Central memory CD8-positive, alpha-beta T cell (primary cell): ENCODE measurements around the gene LHFPL5.

ENCODE experiments used
- ATAC-seq: fragments of 150-1000 bp; cut with Tn5 transposase; replicated peaks from 2 replicates; pipeline ENCODE4 v1.10.0; 2022; ENCODE audit warnings: mild to moderate bottlenecking, moderate FRiP score, moderate number of reproducible peaks; ENCODE audit not compliant: poor library complexity, severe bottlenecking; ENCODE audit errors: extremely low read depth
- DNase-seq, 2 donors: peaks; one replicate each; pipeline ENCODE4 v3.0.0; 2021; ENCODE audit warnings: low spot score in 2 of 2
- H3K27ac Mint-ChIP-seq: one replicate; pipeline ENCODE4 v1.8.0; 2022; ENCODE audit warnings: low read depth, mild to moderate bottlenecking, moderate library complexity, mixed read lengths
- H3K27me3 Mint-ChIP-seq: one replicate; pipeline ENCODE4 v1.8.0; 2022; ENCODE audit warnings: mixed read lengths
- H3K36me3 Mint-ChIP-seq: one replicate; pipeline ENCODE4 v1.8.0; 2022; ENCODE audit warnings: mild to moderate bottlenecking, moderate library complexity, mixed read lengths; ENCODE audit not compliant: insufficient read depth
- H3K4me1 Mint-ChIP-seq: one replicate; pipeline ENCODE4 v1.8.0; 2022; ENCODE audit warnings: mixed read lengths
- H3K4me3 Mint-ChIP-seq: one replicate; pipeline ENCODE4 v1.8.0; 2022; ENCODE audit warnings: mild to moderate bottlenecking, moderate library complexity, mixed read lengths
- H3K9me3 Mint-ChIP-seq: one replicate; pipeline ENCODE4 v1.8.0; 2022; ENCODE audit warnings: mixed read lengths

The LHFPL5 gene

GRCh38 chr6:35842381-35842780, 37.2 kb downstream of the LHFPL5 start:
- Mint-ChIP-seq H3K4me1 (no peaks in the 10 kb centered on the region), H3K9me3 (no peaks in the 10 kb centered on the region), H3K36me3 (peaks cover 34% of the 10 kb centered on the region), H3K27me3 (no peaks in the 10 kb centered on the region), H3K4me3 (no peak overlapping the region), H3K27ac (no peak overlapping the region)
- ATAC-seq (no peak), DNase-seq (no peak)

- ATAC-seq = no peak
- peaks cover 34% of the 10 kb centered on the region for H3K36me3 Mint-ChIP-seq
These were observed 39.1 kb downstream of the LHFPL5 start for GRCh38 chr6:35844290-35844689.

GRCh38 chr6:35850208-35850607, 45.1 kb downstream of the LHFPL5 start:
- peaks cover 42% of the 10 kb centered on the region for H3K36me3 Mint-ChIP-seq
- H3K4me3 Mint-ChIP-seq = no peak overlapping the region
- H3K27ac Mint-ChIP-seq = no peak overlapping the region
- no peaks in the 10 kb centered on the region for H3K9me3 Mint-ChIP-seq
- no peak for DNase-seq
- no peaks in the 10 kb centered on the region for H3K4me1 Mint-ChIP-seq
- H3K27me3 Mint-ChIP-seq = no peaks in the 10 kb centered on the region
- no peak for ATAC-seq

More at GRCh38 chr6:35844290-35844689, 39.1 kb downstream of the LHFPL5 start:
- H3K4me1 Mint-ChIP-seq = no peaks in the 10 kb centered on the region
- H3K9me3 Mint-ChIP-seq = no peaks in the 10 kb centered on the region
- DNase-seq = no peak
- no peak overlapping the region for H3K27ac Mint-ChIP-seq
- no peak overlapping the region for H3K4me3 Mint-ChIP-seq
- no peaks in the 10 kb centered on the region for H3K27me3 Mint-ChIP-seq

DNA sequence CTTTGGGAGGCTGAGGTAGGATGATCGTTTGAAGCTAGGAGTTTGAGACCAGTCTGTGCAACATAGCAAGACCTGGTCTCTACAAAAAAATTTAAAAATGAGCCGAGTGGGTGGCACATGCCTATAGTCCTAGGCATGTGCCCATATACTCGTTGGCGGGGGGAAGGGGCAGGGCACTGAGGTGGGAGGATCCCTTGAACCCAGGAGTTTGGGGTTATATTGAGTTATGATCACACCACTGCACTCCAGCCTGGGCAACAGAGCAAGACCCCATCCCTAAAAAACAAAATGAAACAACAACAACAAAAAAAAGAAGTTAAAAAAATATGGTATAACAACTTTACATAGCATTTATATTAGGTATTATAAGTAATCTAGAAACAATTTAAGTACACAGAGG, 47.8 kb downstream of the LHFPL5 start:
- Mint-ChIP-seq H3K9me3 (no peaks in the 10 kb centered on the region), H3K4me3 (no peak overlapping the region), H3K36me3 (peaks cover 35% of the 10 kb centered on the region), H3K27me3 (no peaks in the 10 kb centered on the region), H3K27ac (no peak overlapping the region), H3K4me1 (no peaks in the 10 kb centered on the region)
- DNase-seq (no peak), ATAC-seq (no peak)

DNA sequence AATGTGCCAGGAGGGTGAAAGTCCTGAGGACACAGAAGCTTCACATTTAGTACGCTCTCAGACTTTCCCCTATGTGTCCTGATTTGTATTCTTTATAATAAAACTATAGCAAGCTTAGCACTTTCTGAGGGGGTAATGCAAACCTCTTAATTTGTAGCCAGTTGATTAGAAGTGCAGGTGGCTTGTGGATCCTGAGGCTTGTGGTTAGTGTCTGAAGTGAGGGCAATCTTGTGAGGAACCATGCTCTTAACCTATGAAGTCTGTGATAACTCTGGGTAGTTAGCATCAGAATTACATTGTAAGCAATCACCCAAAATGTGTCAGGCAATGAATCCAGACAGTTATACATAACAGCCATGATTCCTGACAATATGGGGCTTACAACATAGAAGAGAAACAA, 51.1 kb downstream of the LHFPL5 start:
- Mint-ChIP-seq H3K4me1 (no peaks in the 10 kb centered on the region), H3K4me3 (no peak overlapping the region), H3K27ac (no peak overlapping the region), H3K36me3 (peaks cover 31% of the 10 kb centered on the region), H3K9me3 (no peaks in the 10 kb centered on the region), H3K27me3 (no peaks in the 10 kb centered on the region)
- DNase-seq = no peak
- ATAC-seq = no peak

GRCh38 chr6:35857853-35858252, 52.7 kb downstream of the LHFPL5 start:
- ATAC-seq (no peak), DNase-seq (no peak)
- H3K36me3 Mint-ChIP-seq = peaks cover 32% of the 10 kb centered on the region
- H3K4me1 Mint-ChIP-seq = peaks cover 9% of the 10 kb centered on the region
- H3K27me3 Mint-ChIP-seq = no peaks in the 10 kb centered on the region
- no peaks in the 10 kb centered on the region for H3K9me3 Mint-ChIP-seq
- H3K27ac Mint-ChIP-seq = no peak overlapping the region
- H3K4me3 Mint-ChIP-seq = no peak overlapping the region

DNA sequence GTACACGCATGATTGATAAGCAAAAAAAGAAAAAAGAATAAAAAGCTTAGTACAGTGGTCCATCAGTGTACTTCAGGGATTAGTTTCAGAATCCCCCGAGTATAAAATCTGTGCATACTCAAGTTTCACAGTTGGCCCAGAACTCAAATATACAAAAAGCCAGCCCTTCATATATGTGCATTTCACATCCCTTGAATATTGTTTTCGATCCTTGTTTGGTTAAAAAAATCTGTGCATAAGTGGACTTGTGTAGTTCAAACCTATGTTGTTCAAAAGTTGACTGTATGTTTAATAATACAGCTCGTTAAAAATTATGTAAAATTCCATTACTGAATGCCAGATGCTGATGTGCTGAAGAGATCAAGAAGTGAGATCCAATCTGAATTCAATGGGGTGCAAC, 54.2 kb downstream of the LHFPL5 start:
- H3K27ac Mint-ChIP-seq = no peak overlapping the region
- DNase-seq = no peak
- no peaks in the 10 kb centered on the region for H3K9me3 Mint-ChIP-seq
- no peaks in the 10 kb centered on the region for H3K27me3 Mint-ChIP-seq
- H3K36me3 Mint-ChIP-seq = peaks cover 26% of the 10 kb centered on the region
- no peak overlapping the region for H3K4me3 Mint-ChIP-seq
- no peak for ATAC-seq
- peaks cover 17% of the 10 kb centered on the region for H3K4me1 Mint-ChIP-seq
